ENCODE data around the gene CAMTA1.

DNA sequence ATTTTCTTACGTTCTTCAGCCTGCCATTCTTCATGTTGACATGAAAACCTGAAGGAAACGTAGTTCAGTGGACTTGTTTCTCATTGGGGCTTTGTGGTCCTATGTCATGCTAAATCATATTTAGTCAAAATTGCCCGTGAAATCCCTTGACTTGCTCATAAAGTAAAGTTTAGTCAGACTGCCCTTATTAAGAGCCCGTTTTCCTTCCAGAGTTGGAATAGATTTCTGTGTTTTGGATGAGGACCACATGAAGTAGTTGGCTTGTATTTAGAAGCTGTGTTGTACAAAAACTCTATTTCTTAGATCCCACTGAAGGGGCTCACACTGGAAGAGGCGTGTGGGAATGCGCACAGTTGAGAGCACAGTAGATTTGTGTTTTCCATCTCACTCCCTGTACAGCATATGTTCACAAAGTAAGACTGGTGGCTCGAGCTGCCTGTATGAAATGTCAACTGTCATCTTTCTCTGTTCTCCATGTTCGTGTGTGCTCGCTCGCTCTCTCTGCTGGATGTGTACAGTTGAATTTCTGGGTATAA, 42.4 kb downstream of the CAMTA1 start:
- TF ChIP-seq, protein P1, sequence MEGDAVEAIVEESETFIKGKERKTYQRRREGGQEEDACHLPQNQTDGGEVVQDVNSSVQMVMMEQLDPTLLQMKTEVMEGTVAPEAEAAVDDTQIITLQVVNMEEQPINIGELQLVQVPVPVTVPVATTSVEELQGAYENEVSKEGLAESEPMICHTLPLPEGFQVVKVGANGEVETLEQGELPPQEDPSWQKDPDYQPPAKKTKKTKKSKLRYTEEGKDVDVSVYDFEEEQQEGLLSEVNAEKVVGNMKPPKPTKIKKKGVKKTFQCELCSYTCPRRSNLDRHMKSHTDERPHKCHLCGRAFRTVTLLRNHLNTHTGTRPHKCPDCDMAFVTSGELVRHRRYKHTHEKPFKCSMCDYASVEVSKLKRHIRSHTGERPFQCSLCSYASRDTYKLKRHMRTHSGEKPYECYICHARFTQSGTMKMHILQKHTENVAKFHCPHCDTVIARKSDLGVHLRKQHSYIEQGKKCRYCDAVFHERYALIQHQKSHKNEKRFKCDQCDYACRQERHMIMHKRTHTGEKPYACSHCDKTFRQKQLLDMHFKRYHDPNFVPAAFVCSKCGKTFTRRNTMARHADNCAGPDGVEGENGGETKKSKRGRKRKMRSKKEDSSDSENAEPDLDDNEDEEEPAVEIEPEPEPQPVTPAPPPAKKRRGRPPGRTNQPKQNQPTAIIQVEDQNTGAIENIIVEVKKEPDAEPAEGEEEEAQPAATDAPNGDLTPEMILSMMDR (IDR thresholded peaks at IDR 0.05; ENCODE audit: poor library complexity) = no peak
- TF ChIP-seq EZH2phosphoT487 (IDR thresholded peaks at IDR 0.05; ENCODE audit: low read depth, severe bottlenecking, unreplicated experiment) (no peak), EZH2 (IDR thresholded peaks at IDR 0.05; ENCODE audit: borderline replicate concordance) (no peak)

Data from hepatocyte (in vitro differentiated cells).